ENCODE data around the gene ZNF211.

DNA sequence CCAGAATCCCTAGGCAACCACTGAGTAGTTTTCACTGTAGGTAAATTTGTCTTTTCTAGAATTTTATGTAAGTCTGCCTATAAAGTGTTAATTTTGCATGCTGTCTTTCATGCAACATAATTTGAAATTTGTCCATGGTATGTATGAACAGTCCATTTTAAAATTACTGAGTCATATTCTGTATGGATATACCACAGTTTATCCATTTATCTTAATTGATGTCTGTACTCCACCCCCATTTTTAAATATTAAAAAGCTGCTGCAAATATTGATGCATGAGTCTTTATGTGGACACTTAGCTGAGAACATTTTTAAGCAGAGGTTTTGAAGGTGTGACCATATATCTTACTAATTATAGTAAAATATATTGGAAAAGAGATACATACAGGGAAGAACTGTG is 9.9 kb upstream of the ZNF211 start:
- TF ChIP-seq, protein P1, sequence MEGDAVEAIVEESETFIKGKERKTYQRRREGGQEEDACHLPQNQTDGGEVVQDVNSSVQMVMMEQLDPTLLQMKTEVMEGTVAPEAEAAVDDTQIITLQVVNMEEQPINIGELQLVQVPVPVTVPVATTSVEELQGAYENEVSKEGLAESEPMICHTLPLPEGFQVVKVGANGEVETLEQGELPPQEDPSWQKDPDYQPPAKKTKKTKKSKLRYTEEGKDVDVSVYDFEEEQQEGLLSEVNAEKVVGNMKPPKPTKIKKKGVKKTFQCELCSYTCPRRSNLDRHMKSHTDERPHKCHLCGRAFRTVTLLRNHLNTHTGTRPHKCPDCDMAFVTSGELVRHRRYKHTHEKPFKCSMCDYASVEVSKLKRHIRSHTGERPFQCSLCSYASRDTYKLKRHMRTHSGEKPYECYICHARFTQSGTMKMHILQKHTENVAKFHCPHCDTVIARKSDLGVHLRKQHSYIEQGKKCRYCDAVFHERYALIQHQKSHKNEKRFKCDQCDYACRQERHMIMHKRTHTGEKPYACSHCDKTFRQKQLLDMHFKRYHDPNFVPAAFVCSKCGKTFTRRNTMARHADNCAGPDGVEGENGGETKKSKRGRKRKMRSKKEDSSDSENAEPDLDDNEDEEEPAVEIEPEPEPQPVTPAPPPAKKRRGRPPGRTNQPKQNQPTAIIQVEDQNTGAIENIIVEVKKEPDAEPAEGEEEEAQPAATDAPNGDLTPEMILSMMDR (IDR thresholded peaks at IDR 0.05 in 8 of 11, conservative IDR thresholded peaks at IDR 0.05 in 3 of 11): no peak
- TF ChIP-seq POLR2A (IDR thresholded peaks at IDR 0.05): no peak
